Sigmoid colon (tissue), 4 donors: ENCODE data around the gene LCN1.

ENCODE experiments used
- CTCF ChIP-seq, 4 experiments: fragments of 450-650 bp in 3 of 4; fragments of 200-600 bp in 1 of 4; IDR thresholded peaks; one replicate each; pipeline ENCODE4 v1.5.1; 2016 to 2019; ENCODE audit warnings: antibody characterized with exemption in 4 of 4, mild to moderate bottlenecking in 3 of 4, moderate library complexity in 2 of 4
- EP300 ChIP-seq, 4 donors: sonication (generic); formaldehyde crosslinking; IDR thresholded peaks; one replicate each; pipeline ENCODE4 v1.6.1; 2017; ENCODE audit warnings: antibody characterized with exemption in 4 of 4
- POLR2AphosphoS5 ChIP-seq, 4 donors: sonication (generic); formaldehyde crosslinking; IDR thresholded peaks; one replicate each; pipeline ENCODE4 v1.6.1; 2017; ENCODE audit warnings: antibody characterized with exemption in 4 of 4

GRCh38 chr9:135562235-135562745 is 41.0 kb downstream of the LCN1 start:
- TF ChIP-seq CTCF (IDR thresholded peaks at IDR 0.05) (no peak), POLR2AphosphoS5 (IDR thresholded peaks at IDR 0.05) (no peak), EP300 (IDR thresholded peaks at IDR 0.05) (no peak)
